Thyroid gland (tissue), 4 donors: ENCODE results near the gene COG5.

ENCODE experiments used
- CTCF ChIP-seq, 6 experiments: fragments of 200-600 bp in 3 of 6; fragments of 450-650 bp in 3 of 6; sonication (generic) in 3 of 6; IDR thresholded peaks; one replicate each; pipeline ENCODE4 v1.5.1; 2016 to 2019; ENCODE audit warnings: antibody characterized with exemption in 6 of 6, mild to moderate bottlenecking in 2 of 6, inconsistent platforms in 1 of 6, moderate library complexity in 1 of 6
- POLR2A ChIP-seq, 2 donors: fragments of 450-650 bp; IDR thresholded peaks; one replicate each; pipeline ENCODE4 v1.6.1; 2017; ENCODE audit warnings: antibody characterized with exemption in 2 of 2, mild to moderate bottlenecking in 2 of 2, moderate library complexity in 1 of 2

GRCh38 chr7:107405559-107405958 lies 158.2 kb downstream of the COG5 start:
- no peak for TF ChIP-seq POLR2A (IDR thresholded peaks at IDR 0.05)
- no peak for TF ChIP-seq CTCF (IDR thresholded peaks at IDR 0.05)
